IPS-18a (cell line): ENCODE measurements around the gene FBXW4.

ENCODE experiments used
- H3K27ac ChIP-seq: one replicate; pipeline ENCODE4 v1.5.1; 2013; ENCODE audit warnings: low read length
- H3K27me3 ChIP-seq: one replicate; pipeline ENCODE4 v1.6.1; 2013; ENCODE audit warnings: mild to moderate bottlenecking, low read length; ENCODE audit not compliant: control insufficient read depth, insufficient read depth
- H3K36me3 ChIP-seq: one replicate; pipeline ENCODE4 v1.6.1; 2013; ENCODE audit warnings: low read depth, low read length; ENCODE audit not compliant: control insufficient read depth
- H3K4me1 ChIP-seq: one replicate; pipeline ENCODE4 v1.6.1; 2013; ENCODE audit warnings: low read depth, low read length; ENCODE audit not compliant: control insufficient read depth
- H3K4me3 ChIP-seq: one replicate; pipeline ENCODE4 v1.5.1; 2013; ENCODE audit warnings: low read length
- H3K9ac ChIP-seq: one replicate; pipeline ENCODE4 v1.6.1; 2013; ENCODE audit warnings: mild to moderate bottlenecking, low read length, moderate library complexity
- H3K9me3 ChIP-seq: one replicate; pipeline ENCODE4 v1.6.1; 2013; ENCODE audit warnings: low read depth, low read length; ENCODE audit not compliant: control insufficient read depth

FBXW4 gene

GRCh38 chr10:101629837-101630632 is 64.9 kb downstream of the FBXW4 start:
- Histone ChIP-seq H3K9ac (no peak overlapping the region), H3K9me3 (no peaks in the 10 kb centered on the region), H3K4me1 (no peaks in the 10 kb centered on the region), H3K4me3 (no peak overlapping the region), H3K36me3 (no peaks in the 10 kb centered on the region), H3K27me3 (no peaks in the 10 kb centered on the region), H3K27ac (no peak overlapping the region)

DNA sequence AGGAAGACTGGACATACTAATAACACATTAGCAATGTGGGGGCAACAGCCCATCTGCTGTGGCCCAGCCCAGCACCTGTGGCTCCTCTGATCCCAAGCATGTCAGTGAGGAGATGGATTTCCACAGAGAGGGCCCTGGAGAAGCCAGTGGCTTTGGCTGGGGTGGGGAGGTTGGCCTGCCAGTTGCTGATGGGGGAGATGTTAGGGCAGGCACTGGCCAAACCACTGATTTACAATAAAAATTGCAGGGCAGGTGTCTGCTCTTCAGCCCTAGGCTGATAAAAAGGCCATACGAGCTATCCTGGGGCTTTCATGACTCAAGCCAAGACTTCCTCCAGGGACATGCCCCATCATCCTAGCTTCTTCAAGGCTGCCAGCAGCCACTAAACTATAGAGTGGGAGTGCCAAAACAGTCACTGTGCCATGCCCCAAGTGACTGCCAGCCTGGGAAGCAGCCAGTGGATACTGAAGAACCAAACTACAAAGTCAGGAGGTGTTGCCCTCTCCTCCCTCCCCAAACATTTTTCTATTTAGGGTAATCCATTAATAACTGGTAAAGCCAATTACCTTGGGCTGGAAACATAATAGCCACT is 69.1 kb downstream of the FBXW4 start:
- Histone ChIP-seq H3K27ac (no peak overlapping the region), H3K4me1 (no peaks in the 10 kb centered on the region), H3K4me3 (no peak overlapping the region), H3K36me3 (peaks cover 2% of the 10 kb centered on the region), H3K27me3 (no peaks in the 10 kb centered on the region), H3K9me3 (no peaks in the 10 kb centered on the region), H3K9ac (no peak overlapping the region)

DNA sequence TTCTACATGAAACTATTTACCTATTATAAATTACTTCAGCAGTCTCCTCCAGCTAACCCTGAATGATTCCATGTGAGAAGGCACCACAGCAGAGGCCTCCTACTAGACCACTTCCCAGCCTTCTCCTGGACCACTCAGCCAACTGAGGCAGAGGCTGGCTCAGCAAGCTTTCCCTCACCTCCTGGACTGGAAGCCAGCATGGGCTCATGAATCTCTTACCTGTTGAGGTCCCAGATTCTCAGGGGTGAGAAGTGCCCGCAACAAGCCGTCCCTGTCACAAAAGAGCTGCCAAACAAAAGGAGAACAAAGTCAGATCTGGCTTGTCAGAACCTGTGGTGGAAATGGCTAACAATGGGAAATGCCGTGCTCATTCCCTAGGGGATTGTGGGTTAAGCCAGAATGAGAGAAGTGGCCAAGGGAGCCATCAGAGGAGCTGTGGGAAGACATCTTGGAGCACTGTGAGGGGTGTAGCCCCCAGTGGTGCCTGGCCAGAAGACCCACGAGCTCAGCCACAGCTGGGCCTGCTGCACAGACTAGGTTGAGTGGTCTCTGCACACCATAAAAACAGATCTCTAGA is 70.4 kb downstream of the FBXW4 start:
- Histone ChIP-seq H3K27me3 (no peaks in the 10 kb centered on the region), H3K4me3 (no peak overlapping the region), H3K27ac (no peak overlapping the region), H3K36me3 (peaks cover 2% of the 10 kb centered on the region), H3K4me1 (no peaks in the 10 kb centered on the region), H3K9ac (no peak overlapping the region), H3K9me3 (no peaks in the 10 kb centered on the region)

DNA sequence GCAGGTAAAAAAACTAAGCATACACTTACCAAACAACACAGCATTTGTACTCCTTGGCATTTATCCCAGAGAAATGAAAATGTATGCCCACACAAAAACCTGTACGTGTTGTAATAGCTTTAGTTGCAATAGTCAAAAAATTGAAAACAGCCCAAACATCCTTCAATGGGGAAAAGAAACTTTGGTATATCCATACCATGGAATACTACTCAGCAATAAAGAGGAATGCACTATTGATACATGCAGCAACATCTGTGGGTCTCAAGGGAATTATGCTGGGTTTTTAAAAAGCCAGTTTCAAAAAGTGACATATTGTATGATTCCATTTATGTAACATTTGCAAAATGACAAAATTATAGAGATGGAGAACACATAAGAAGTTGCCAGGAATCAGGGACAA is 71.4 kb downstream of the FBXW4 start:
- Histone ChIP-seq H3K27ac (no peak overlapping the region), H3K9me3 (no peaks in the 10 kb centered on the region), H3K36me3 (peaks cover 2% of the 10 kb centered on the region), H3K4me1 (no peaks in the 10 kb centered on the region), H3K9ac (no peak overlapping the region), H3K4me3 (no peak overlapping the region), H3K27me3 (no peaks in the 10 kb centered on the region)

DNA sequence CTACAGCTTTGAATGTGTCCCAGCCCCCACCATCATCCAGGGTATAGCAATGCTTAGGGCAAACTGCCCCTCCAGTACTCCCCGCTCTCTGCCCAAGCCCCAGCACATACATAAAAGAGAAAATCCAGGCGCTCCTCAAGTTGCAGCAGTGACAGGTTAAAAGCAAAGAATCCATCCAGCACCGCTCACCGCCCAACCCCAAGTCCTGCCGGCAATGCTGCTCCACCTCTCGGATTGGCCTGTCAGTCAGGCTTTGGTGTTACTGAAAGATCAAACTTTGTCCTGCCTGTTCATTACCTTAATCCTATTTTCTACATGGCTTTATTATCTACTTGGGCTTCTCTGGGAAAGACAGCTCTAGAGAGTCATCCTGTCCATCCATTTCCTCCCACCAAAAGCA is 75.0 kb downstream of the FBXW4 start:
- H3K4me3 ChIP-seq: no peak overlapping the region
- H3K36me3 ChIP-seq: peaks cover 2% of the 10 kb centered on the region
- peaks cover 6% of the 10 kb centered on the region for H3K4me1 ChIP-seq
- H3K9ac ChIP-seq: no peak overlapping the region
- H3K9me3 ChIP-seq: no peaks in the 10 kb centered on the region
- no peak overlapping the region for H3K27ac ChIP-seq
- no peaks in the 10 kb centered on the region for H3K27me3 ChIP-seq

DNA sequence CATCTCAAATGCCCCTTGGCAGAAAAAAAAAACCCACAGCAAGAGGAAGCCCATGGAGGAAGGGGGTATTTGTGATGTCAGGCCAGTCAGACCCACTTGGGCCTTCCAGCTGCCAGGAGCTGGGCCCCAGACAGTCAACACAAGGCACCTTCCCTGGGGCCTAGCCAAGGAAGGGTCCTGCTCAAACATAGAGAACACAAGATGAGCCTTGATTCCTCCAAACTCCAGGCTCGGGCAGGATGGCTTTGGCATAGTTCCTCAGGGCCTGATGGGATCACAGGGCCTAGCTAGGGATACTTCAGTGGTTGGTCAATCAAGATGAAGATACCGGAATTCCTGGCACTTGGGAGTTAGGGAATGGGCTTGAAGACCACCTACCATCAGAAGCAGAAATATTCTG is 76.1 kb downstream of the FBXW4 start:
- H3K27me3 ChIP-seq: no peaks in the 10 kb centered on the region
- H3K4me3 ChIP-seq: no peak overlapping the region
- no peak overlapping the region for H3K9ac ChIP-seq
- H3K36me3 ChIP-seq: peaks cover 2% of the 10 kb centered on the region
- H3K9me3 ChIP-seq: no peaks in the 10 kb centered on the region
- peaks cover 17% of the 10 kb centered on the region for H3K4me1 ChIP-seq
- H3K27ac ChIP-seq: no peak overlapping the region

DNA sequence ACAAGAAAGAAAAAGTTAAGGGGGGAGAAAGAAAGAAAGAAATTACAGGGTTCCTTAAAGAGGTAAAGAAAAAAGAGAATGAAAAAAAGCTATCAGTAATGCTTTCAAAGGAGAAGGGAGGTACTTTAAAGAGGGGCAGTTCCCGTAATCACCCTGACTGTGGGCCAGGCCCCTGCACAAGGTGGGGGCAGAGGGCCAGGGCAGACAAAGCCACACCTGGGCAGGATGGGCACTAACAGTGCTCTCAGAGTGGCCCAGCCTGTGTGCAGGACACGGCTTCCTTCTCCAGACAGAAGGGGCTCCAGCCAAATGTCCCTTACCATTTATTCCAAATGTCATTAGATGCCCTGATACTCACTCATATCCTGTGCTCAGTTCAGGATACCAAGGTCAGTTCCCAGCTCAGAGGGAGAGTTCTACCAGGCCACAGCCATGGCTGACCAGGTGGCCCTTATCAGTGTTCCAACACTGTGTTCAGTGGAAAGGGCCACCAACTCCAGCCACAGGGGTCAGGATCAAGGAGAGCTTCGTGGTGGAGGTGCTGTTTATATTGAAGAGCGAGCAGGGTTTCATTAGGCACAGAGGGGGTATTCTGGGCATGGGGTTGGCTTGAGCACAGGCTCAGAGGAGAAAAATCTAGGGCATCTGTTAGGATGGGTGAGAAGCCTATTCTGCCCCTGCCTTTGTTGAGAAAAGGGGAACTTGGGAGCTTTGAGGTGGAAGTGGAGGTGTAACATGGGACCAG is 77.0 kb downstream of the FBXW4 start:
- no peaks in the 10 kb centered on the region for H3K36me3 ChIP-seq
- peaks cover 17% of the 10 kb centered on the region for H3K4me1 ChIP-seq
- H3K27me3 ChIP-seq: no peaks in the 10 kb centered on the region
- no peak overlapping the region for H3K27ac ChIP-seq
- no peak overlapping the region for H3K4me3 ChIP-seq
- no peak overlapping the region for H3K9ac ChIP-seq
- H3K9me3 ChIP-seq: no peaks in the 10 kb centered on the region

DNA sequence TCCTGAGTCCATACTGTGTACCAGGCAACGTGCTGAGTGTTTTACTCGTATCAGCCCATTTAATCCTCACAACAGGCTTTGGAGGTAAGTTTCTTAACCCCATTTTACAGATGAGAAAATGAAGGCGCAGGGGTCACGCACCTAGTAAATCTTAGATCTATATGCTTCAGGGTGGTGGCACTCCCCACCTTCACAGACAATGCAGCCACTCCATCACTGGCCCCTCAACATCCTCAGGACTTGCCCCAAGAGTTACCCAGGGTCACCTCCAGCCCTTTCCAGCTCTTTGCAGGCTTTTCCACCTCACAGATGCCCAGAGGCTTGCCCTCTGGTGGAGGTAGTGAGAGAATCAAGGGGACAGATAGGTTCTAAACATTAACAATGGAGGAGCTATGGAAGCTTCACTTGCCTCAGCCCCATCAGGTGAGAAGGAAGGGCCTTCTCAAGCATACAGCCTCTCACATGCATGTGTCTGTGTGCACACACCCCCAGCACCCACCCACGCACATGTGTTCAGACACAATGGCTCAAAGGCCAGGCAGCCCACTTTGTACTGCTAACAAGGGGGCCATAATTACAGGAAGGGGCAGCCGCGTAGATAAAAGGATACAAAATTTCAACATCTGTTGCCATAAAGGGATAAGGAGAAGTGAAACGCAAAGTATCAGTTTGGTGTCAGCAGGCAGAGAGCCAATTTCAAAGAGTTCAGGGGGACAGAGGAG is 77.7 kb downstream of the FBXW4 start:
- Histone ChIP-seq H3K4me1 (peaks cover 17% of the 10 kb centered on the region), H3K27ac (no peak overlapping the region), H3K9me3 (no peaks in the 10 kb centered on the region)

DNA sequence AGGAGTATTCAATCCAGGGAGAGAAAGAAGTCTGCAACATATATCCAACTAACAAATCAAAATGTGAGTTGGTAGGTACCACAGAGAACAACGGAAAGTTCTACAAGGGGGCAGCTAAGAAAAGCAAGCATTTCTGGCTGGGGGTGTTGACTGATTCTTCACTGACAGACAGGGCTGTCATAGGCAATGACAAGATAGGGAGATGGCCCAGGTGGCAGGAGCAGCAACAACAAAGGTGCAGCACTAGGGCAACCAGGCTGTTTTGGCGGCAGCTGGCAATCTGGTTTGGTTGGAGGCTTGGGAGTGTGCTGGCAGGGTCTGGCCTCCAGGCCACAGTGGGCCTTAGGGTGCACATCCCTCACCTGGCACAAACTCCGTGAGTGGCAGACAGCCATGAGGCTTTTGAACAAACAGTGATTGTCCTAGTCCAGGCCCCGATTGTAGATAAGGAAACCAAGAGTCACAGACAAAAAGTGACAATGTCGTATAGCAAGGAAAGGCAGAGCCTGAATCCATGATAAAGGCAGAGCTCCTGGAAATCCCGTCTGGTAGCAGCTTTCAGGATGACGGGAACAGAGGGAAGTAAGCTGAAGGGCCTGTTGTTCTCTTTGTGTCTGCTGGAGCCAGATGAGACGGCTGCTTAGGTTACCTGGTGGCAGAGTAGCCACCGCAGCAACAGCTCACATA is 78.4 kb downstream of the FBXW4 start:
- Histone ChIP-seq H3K4me3 (no peak overlapping the region), H3K4me1 (peaks cover 17% of the 10 kb centered on the region), H3K36me3 (no peaks in the 10 kb centered on the region), H3K9ac (no peak overlapping the region), H3K27ac (no peak overlapping the region), H3K27me3 (no peaks in the 10 kb centered on the region), H3K9me3 (no peaks in the 10 kb centered on the region)

More for the DNA sequence above, 77.7 kb downstream of the FBXW4 start:
- no peak overlapping the region for H3K9ac ChIP-seq
- no peaks in the 10 kb centered on the region for H3K36me3 ChIP-seq
- H3K27me3 ChIP-seq: no peaks in the 10 kb centered on the region
- H3K4me3 ChIP-seq: no peak overlapping the region

GRCh38 chr10:101615525-101616116 is 79.3 kb downstream of the FBXW4 start:
- peaks cover 17% of the 10 kb centered on the region for H3K4me1 ChIP-seq
- no peak overlapping the region for H3K9ac ChIP-seq
- no peak overlapping the region for H3K27ac ChIP-seq
- H3K4me3 ChIP-seq: no peak overlapping the region
- no peaks in the 10 kb centered on the region for H3K9me3 ChIP-seq
- H3K36me3 ChIP-seq: no peaks in the 10 kb centered on the region
- no peaks in the 10 kb centered on the region for H3K27me3 ChIP-seq
